Activated T-helper 9 cell treated with anti-CD3 and anti-CD28 coated beads, Interleukin-2, amount 50 U/mL, for 16 hours (primary cell): ENCODE measurements around the gene FRMPD4.

Experiments
- DNase-seq: peaks from one replicate; pipeline ENCODE4 v3.0.0-alpha.2; 2020; ENCODE audit warnings: low read depth

FRMPD4 gene

DNA sequence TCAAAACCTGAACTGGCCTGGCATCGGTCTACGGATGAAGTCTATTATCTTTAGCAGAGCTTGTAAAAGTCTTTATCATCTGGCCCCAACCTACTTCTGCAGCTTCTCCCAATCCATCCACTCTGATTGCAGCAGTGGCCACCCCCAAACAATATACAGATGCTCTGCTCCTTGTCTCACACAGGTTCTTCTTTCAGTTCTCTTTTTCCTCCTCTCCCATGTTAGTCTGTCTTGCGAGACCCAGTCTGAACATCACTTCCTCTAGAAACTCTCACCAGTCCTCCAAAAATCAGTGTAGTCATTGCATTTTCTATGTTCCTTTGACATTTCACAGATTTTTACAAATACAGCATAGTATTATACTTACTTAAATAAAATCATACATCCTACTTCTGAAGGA, 163.0 kb downstream of the FRMPD4 start:
- DNase-seq, result no peak

DNA sequence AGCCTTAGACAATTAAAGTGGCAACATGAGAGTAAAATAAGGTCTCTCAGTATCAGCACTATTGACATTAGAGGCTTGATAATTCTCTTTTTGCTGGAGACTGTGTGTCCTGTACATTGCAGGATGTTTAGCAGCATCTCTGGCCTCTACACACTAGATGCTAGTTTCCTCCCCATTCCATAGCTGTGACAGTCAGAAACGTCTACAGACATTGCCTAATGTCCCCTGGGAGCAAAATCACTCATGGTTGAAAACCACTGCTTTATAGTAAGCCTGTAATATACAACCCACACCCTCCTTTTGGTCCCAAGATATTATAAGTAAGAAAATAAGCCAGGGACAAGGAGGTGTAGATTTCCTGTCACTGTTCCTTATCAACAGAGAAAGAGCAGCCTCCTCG, 166.0 kb downstream of the FRMPD4 start:
- no peak for DNase-seq

DNA sequence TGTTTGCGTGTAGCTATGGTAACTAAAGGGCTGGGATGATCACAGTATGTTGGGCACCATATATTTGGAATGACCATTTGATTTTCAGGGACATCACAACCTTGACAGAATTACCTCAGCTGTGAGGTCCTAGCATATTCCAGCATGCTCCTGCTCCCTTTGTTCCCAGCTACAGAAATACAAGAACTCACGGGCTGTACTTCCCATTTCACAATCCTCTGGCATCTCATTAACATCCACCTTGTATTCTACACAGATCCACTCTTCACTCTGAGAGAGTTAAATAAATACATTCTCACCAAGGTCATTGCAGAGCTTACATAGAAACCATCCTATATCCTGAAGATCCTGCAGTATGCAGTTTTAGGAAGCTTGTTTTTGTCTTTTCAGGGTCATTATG, 169.7 kb downstream of the FRMPD4 start:
- DNase-seq, result no peak

DNA sequence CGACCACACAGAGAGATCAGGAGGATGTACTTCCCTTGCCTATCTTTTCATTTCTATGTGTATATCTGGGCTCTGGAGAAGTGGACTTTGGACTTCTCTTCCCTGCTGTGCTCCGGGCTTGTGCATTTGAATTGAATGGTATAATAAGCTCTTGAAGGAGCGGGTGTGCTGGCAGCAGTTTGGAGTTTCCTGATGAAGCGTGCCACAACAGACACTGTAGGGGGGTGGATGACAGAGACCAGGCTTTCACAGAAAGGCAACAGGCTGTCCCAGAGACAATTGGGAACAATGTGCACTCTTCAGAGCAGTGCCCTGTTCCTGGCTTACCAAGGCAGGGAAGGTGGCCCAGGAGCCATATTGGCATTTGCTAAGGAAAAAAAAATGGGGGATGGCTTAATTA, 170.1 kb downstream of the FRMPD4 start:
- no peak for DNase-seq

DNA sequence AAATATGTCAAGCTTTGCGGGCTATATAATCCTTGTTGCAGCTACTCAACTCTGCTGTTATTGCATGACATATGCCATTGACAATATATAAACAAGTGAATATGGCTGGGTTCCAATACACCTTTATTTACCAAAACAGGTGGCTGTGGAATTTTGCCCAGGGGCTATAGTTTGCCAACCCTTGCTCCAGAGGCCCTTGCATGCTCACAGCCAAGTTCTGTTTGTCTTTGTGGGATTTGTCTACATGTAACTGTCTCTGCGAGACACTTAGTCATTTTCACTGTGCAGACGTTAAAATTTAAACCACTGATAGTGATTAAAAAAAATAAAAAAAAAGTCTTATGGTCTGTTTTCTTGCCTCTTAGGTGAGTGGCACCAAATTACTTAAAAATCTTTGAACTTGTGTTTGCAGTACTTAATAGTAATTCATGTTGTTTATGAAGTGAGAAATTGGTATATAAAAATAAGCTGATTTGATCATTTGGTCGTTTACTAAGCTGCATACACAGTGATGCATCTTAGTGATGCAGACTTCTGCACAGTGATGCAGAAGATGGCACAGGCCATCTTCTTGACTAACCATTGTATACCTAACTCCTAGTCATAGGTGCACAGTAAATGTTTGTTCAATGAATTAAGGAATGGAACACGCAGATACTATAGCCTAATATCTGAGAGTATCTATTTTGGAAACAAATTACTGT, 170.9 kb downstream of the FRMPD4 start:
- no peak for DNase-seq

DNA sequence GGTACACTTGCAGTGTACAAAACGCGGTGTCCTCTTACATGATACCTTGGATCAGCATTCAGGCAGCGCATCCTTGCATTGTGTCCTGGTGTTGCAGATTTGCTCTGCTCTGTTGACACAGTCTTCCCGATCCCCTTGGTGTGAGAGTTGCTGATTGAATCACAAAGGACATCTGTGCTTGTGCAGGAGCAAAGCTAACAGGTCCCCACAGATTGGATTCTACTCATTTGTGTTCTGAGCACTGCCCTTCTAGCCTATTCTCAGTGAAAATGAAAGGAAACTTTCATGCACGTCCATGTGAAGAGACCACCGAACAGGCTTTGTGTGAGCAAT, 171.4 kb downstream of the FRMPD4 start:
- no peak for DNase-seq

DNA sequence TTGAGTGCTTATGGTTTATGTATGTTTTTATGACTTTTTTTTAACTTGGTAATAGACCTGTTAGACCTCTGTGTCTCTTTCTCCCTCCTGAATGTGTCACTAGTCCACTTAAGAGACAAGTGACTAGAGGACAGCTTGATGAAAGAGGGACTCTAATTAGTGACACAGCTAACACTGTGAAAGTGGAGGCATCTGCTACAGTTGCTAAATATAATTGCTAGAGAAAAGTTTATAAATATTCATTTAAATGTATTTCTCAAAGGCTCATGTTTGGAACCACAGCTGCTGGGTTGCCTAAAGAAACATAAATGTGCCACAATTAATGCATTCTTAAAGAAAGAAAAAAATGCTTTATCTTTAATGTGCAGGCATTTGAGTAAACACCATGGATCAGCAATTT, 176.4 kb downstream of the FRMPD4 start:
- DNase-seq, result no peak

DNA sequence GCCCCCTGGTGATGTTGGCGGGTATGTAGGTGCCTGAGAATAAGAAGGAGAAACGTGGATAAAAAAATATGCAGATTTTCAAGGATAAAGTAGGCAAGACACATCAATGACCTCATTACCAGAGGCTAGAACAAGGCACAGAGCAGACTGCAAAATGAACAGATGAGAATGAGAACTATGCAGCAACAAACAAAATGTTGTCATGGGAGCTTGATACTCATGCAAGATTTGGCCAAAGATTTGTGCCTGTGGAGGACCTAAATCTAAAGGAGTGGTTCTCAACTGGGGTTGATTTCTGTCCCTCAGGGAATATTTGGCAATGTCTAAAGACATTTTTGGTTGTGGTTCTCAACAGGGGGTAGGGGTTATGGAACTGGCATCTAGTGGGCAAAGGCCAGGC, 177.3 kb downstream of the FRMPD4 start:
- DNase-seq, result no peak

DNA sequence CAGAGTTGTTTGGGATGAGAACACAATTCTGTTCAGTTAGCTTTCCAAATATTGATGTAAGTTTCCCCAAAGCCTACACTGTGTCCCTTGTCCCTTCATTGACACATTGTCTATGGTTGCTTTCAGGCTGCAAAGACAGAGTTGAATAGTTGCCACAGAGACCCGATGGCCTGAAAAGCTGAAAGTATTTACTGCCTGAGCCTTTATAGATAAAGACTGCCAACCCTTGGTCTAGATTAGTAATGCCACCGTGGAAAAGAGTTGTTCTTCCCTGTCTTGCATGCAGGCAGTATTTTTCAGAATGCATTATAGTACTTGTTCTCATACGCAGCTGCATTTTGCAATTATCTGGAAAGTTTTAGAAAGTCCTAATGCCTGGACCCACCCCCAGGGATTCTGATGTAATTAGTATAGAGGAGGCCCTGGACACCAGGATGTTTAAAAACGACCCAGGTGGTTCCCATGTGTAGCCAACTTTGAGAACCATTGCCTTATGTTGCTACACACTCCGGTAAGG, 180.8 kb downstream of the FRMPD4 start:
- no peak for DNase-seq

DNA sequence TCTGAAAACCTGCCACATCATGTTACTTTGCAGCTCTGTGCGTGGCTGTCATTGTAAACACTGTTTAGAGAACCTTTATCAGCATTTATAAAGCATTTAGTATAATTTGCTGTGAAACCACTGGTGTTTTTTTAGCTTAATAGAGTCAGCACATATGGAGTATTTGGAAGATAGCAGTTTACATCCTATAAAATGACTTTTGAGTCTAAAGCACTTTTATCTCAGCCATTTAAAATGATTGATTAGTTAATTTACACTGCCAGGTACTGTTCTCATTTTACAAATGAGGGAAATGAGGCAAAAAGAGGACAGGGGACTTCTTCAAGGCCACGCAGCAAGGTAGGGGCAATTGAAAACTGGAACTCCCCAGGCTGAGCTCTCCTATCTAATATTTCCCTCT, 181.7 kb downstream of the FRMPD4 start:
- no peak for DNase-seq

DNA sequence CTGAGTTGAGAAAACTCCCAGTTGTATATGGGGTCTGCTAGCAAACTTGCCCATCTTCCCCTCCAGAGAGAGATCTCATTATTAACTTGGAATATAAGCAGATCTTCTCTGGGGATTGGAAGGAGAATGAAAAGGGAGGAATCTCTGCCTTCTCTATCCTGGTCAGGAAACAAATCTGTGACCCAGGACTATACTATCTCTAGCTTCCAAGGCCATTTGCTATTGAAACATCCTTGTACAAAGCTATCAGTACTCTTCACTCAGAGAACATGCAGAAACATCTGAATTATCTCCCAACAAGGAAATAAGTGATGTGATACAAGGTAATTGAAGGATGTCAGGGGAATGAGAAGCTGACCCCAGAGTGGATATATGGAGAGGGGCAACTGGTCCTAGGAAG, 183.8 kb downstream of the FRMPD4 start:
- DNase-seq, result no peak

DNA sequence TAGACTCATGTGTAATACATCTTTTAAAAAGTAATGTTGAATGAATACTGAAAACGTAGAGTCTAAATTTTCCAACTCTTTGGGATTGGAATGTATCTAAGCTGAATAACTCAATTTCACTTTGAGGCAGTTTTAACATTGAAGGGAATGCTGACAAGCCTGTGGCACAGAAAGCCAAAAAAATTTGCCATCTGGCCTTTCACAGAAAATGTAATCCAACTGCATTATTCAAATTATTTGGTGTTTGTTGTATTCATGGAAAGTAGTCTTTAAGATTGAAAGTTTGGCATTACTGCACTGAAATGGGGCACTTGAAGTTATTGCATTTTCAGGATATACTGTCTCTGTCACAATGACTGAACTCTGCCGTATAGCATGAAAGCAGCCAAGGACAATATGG, 186.9 kb downstream of the FRMPD4 start:
- no peak for DNase-seq

DNA sequence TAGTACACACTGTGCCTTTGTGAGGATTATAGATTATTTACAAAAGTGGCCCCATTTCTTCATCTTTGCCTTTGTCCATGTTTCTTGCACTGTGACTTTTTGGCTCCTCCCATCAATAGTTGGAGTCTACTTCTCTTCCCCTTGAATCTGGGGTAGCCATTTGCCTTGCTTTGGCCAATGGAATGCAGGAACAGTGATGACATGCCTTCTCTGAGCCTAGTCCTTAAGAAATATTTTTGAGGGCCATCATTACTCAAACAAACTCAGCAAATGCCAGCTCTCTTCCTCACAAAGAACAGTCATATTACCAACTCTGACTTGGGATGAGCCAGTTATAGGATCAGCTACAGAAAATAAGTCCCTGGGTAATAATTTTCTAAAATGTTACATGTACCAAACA, 189.6 kb downstream of the FRMPD4 start:
- no peak for DNase-seq

DNA sequence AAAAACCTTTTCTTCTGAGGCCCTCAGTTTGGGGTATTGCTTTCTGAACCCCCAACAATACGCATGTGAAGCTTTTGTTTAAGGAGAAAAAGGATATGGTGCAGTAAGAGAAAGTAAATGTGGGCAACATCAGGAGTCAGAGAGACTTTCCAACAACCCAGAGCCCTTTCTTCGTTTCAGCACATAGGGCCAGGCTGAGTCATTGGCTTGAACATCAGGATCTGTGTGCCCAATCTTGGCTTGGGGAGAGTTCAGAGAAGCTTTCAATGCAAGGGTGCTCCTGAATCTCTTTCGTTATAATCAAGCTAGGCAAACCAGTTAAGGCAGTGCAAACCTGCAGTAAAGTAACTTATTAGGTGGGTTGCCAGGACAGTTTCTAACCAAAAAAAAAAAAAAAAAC, 191.2 kb downstream of the FRMPD4 start:
- no peak for DNase-seq

DNA sequence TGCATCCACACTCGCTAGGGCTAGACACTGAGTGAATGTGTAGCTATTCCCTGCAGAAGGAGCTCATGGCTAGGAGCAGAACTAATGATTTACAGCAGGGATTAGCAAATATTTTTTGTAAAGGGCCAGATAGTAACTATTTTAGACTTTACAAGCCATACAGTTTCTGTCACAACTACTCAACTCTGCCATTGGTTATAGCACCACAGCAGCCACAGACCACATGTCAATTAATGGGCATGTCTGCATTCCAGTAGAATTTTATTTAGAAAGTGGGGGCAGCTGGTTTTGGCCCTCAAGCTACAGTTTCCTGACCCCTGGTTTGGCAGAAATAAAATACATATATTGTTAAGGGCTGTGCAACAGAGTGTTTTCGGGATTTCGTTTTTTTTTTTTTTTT, 192.6 kb downstream of the FRMPD4 start:
- no peak for DNase-seq

DNA sequence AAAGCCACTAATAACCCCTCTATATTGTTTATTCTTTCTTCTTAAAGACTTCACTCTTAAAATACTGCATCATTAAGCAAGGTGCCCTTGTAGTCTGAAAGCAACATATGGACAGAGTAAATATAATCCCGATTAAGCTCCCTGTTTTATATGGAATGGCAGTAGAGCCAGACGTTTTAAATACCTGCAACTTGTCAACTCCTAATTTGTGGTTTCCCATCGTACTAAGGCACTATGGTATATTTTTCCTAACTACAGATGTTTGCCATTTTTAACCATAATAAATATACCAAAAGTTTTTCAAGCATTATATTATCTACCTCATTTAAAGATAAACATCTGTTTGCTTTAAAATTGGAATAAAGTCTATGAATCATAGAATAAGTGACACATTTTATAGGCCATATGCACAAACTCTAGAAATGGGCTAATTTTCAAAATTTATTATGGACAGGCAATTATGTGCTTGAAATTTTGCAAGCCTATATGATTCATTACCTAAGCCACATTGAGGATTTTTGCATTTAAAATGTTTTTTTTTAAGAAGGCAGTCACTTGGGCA, 194.6 kb downstream of the FRMPD4 start:
- DNase-seq, result no peak

DNA sequence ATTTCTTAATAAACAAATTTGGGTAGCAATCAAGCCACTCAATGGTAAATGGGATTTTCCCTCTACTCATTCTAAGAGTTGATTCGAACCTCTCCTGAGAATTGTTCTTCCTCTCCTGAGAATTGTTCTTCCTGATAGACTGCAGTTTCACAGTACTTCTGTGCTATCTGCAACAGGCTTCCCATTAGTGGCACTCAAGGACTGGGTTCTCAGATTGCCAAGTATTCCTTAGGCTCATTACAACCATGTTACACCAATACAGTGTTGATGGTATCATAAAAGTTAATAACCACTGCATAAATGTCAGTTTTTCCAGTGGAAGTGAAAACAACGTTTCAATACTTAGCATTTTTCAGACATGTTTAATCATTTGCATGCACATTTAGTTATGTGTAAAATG, 201.6 kb downstream of the FRMPD4 start:
- no peak for DNase-seq

DNA sequence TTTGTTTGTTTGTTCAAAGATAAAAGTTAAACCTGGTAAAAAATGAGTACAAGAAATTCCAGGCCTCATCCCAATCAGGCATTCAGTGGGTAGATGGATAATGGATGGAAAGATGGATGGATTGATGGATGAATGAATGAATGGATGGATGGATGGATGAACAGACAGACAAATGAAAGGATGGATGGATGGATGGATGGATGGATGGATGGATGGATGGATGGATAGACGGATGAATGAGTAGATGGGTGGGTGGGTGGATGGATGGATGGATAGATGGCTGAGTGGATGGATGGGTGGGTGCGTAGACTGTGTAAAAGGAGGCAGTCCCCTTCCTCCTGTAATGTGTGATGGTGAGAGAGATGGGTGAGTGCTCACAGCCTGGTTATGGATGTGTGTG, 206.7 kb downstream of the FRMPD4 start:
- DNase-seq, result no peak

DNA sequence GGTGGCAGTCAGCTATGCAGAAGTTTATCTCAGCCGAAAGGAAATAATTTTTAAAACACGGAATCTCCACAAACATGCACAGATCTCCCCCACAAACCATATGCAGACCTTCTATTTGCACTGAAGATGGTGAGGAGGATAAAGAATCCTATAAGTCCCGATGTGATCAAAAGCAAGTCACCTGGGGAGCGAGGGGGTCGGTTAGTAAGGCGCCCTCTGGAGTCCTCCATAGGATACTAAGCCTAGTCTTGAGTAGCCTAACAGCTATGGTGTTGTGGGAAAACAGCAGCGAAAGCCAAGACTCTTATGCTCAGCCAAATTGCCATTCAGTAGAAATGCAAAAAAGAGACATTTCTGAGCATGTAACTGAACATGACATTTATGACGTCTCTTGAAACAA, 210.9 kb downstream of the FRMPD4 start:
- DNase-seq, result no peak

DNA sequence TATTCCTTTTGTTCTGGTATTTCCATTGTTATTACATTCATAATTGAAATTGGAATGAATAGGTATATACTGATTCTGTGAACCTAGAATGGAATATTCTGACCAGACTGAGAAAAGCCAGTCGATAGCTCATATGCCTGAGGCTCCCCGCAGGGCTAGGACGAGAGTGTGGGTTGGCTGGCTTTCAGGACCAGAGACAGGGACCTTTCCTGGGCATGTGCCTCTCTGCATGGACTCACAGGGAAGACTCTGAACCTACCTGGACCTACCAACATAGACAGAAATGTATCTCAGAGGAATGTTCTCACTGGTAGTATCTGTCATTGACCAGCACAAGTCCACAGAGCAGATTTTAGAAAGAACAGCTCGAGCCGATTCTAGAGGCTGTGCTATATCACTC, 214.6 kb downstream of the FRMPD4 start:
- no peak for DNase-seq

DNA sequence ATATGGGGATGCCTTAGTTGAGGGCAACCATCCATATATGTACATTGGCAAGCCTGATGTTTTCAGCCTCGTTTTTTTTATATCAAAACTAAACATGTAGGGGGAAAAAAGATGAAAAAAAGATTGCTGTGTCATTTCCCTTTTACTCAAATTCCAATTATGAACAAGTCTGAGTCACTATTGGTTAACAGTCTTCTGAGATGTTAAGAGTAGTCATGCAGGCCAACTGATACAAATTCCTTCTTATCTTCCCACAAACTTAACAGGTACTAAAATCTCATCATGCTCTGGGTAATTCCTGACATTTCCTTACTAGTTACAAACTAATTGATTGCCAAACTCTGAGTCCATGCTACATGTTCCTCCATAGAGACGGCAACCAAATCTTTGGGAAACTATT, 222.1 kb downstream of the FRMPD4 start:
- no peak for DNase-seq

DNA sequence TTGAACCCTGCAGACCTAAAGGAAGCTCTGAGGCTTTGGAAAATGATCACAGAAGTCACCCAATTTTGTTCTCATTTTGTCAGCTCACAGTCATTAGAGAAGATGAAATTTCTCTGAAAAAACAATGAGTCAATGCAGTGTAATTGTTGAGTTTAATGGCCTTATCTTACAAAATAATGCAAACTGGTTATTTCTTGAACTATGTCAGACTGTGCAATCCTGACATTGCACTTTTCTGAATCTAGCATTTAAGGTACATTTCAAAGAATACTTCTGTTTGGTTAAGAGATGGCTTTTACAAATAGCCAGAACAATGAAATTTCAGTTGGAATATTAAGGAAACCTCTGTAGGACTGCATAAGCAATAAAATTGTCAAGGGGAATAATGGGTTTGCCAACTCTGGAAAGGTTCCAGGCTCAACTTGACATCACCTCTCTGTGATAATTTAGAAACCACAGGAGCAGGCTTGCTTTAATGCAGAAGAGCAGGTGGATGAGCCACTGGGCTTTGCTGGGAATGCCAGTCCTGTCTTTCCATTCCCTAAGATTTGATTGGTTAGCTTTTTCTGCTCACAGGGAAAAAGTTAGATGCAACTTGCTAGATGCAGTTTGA, 222.8 kb downstream of the FRMPD4 start:
- no peak for DNase-seq

DNA sequence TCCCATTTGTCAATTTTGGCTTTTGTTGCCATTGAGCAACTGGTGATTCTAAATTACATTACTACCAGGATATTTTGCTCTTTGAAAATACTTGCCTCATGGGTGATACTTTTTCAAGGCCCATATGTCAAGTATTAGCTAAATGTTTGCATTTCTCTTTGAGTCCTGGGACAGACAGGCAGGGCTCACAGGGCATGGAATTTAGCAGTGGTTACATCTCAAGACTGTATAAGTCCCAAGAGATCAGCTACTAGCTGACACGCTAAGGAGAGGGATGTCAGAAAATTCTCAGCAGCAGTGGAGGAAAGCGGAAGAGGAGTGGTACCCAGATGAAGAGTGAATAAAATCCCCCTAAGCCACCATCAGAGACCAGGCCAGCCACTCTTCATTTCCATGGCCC, 224.9 kb downstream of the FRMPD4 start:
- DNase-seq, result no peak

DNA sequence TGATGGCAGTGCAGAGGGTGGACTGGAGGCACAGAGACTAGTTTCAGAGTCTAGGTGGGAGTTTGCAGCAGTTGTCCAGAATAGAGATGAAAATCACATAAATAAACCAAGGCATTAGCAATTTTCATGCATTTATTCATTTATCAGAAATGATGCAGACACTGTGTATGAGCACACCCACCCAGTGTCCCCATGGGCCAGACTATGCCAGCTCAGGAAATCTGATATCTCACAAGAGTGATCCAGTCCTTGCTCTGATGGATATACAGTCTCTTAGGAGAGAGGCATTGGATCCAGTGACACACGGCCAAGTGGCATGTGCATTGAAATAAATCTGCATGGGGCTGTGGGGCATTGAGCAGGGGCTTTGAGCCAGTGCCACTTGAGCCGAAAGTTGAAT, 228.2 kb downstream of the FRMPD4 start:
- DNase-seq, result no peak
